ENCODE data around the gene ROPN1B. TPM values are rescaled to one million over a fixed set of nuclear protein-coding genes. Genes with fewer than 3 reads are reported as not detected.
A peak's percentile ranks its signal among the peaks of the same experiment; 100 is the strongest.
"Not testable (repeated sequence)": the region's sequence is repeated elsewhere in the genome, so short reads cannot be mapped to it uniquely, and the experiment has no call there.

Gene ROPN1B
- total RNA-seq, 1 experiment from 2014 or later, result not detected

GRCh38 chr3:125967156-125967555, 1.8 kb upstream of the ROPN1B start:
- H3K9me3 Mint-ChIP-seq (ENCODE audit: unreplicated experiment), result no peaks in the 10 kb centered on the region
- ChIA-PET CTCF (interaction anchor here (0.6 to 0.7 kb wide), 3 partner anchors 422 to 1163 kb away, joined by 3 read pairs; no protein-coding TSS in a partner anchor), POLR2A (no interaction called here)
- no peak for TF ChIP-seq CTCF (IDR thresholded peaks at IDR 0.05; ENCODE audit: unreplicated experiment)
- no peaks in the 10 kb centered on the region for H3K4me1 Mint-ChIP-seq (ENCODE audit: insufficient read depth, unreplicated experiment)
- intact Hi-C loops (cut with micrococcal nuclease), result no loop called here
- H3K36me3 Mint-ChIP-seq (ENCODE audit: insufficient read depth, unreplicated experiment), result no peaks in the 10 kb centered on the region
- no TSS peak for BruUV-seq (replicated peaks)
- no peaks in the 10 kb centered on the region for H3K27me3 Mint-ChIP-seq (ENCODE audit: insufficient read depth, unreplicated experiment)
- H3K4me3 Mint-ChIP-seq (ENCODE audit: unreplicated experiment), result no peak overlapping the region
- H3K27ac Mint-ChIP-seq (ENCODE audit: low read depth, unreplicated experiment), result no peak overlapping the region
- no peak for DNase-seq (ENCODE audit: unreplicated experiment)

- DNase-seq (ENCODE audit: unreplicated experiment); H3K4me3 Mint-ChIP-seq (ENCODE audit: unreplicated experiment); intact Hi-C loops (cut with micrococcal nuclease); POLR2A ChIA-PET; H3K9me3 Mint-ChIP-seq (ENCODE audit: unreplicated experiment); BruUV-seq (replicated peaks); H3K36me3 Mint-ChIP-seq (ENCODE audit: insufficient read depth, unreplicated experiment); H3K27ac Mint-ChIP-seq (ENCODE audit: low read depth, unreplicated experiment); H3K27me3 Mint-ChIP-seq (ENCODE audit: insufficient read depth, unreplicated experiment); H3K4me1 Mint-ChIP-seq (ENCODE audit: insufficient read depth, unreplicated experiment): not testable (repeated sequence)
- CTCF ChIA-PET, result interaction anchor here (0.7 kb wide), 1 partner anchor 1145 kb away, joined by 3 read pairs; no protein-coding TSS in a partner anchor
Observed at GRCh38 chr3:125968121-125968520, 857 bp upstream of the ROPN1B start.

GRCh38 chr3:125971997-125972944, 3.3 kb downstream of the ROPN1B start:
- CTCF ChIA-PET, result interaction anchor here (0.6 to 2.2 kb wide), 15 partner anchors 17 to 418 kb away, joined by 3 to 14 read pairs (median 3); partner anchors contain the start of gene SLC41A3
- not testable (repeated sequence) for BruUV-seq (replicated peaks); H3K4me3 Mint-ChIP-seq (ENCODE audit: unreplicated experiment); H3K27ac Mint-ChIP-seq (ENCODE audit: low read depth, unreplicated experiment); H3K36me3 Mint-ChIP-seq (ENCODE audit: insufficient read depth, unreplicated experiment); H3K27me3 Mint-ChIP-seq (ENCODE audit: insufficient read depth, unreplicated experiment); H3K4me1 Mint-ChIP-seq (ENCODE audit: insufficient read depth, unreplicated experiment); H3K9me3 Mint-ChIP-seq (ENCODE audit: unreplicated experiment)
- peak; percentile 32 for DNase-seq (ENCODE audit: unreplicated experiment)
- intact Hi-C loops (cut with micrococcal nuclease), result loop anchor here (5.0 kb wide), 1 partner anchor 110 kb away; the partner anchor contains the start of gene SLC41A3
- TF ChIP-seq CTCF (IDR thresholded peaks at IDR 0.05; ENCODE audit: unreplicated experiment), result peak; percentile 59
- POLR2A ChIA-PET, result interaction anchor here (0.6 to 1.2 kb wide), 3 partner anchors 77 to 385 kb away, joined by 3 to 4 read pairs (median 3); no protein-coding TSS in a partner anchor

GRCh38 chr3:125975245-125976002, 6.4 kb downstream of the ROPN1B start:
- peaks cover 27% of the 10 kb centered on the region for H3K4me1 Mint-ChIP-seq (ENCODE audit: insufficient read depth, unreplicated experiment)
- DNase-seq (ENCODE audit: unreplicated experiment), result peak; percentile 36
- H3K9me3 Mint-ChIP-seq (ENCODE audit: unreplicated experiment); H3K27ac Mint-ChIP-seq (ENCODE audit: low read depth, unreplicated experiment); H3K4me3 Mint-ChIP-seq (ENCODE audit: unreplicated experiment); BruUV-seq (replicated peaks); intact Hi-C loops (cut with micrococcal nuclease); H3K27me3 Mint-ChIP-seq (ENCODE audit: insufficient read depth, unreplicated experiment); CTCF ChIA-PET; H3K36me3 Mint-ChIP-seq (ENCODE audit: insufficient read depth, unreplicated experiment): not testable (repeated sequence)
- POLR2A ChIA-PET, result interaction anchor here (0.6 kb wide), 1 partner anchor 95 kb away, joined by 4 read pairs; no protein-coding TSS in a partner anchor

- CTCF ChIA-PET; H3K9me3 Mint-ChIP-seq (ENCODE audit: unreplicated experiment); H3K36me3 Mint-ChIP-seq (ENCODE audit: insufficient read depth, unreplicated experiment); intact Hi-C loops (cut with micrococcal nuclease); H3K4me3 Mint-ChIP-seq (ENCODE audit: unreplicated experiment); H3K27ac Mint-ChIP-seq (ENCODE audit: low read depth, unreplicated experiment); H3K27me3 Mint-ChIP-seq (ENCODE audit: insufficient read depth, unreplicated experiment); BruUV-seq (replicated peaks): not testable (repeated sequence)
- POLR2A ChIA-PET, result interaction anchor here (0.6 kb wide), 1 partner anchor 94 kb away, joined by 4 read pairs; no protein-coding TSS in a partner anchor
- DNase-seq (ENCODE audit: unreplicated experiment), result peak; percentile 26
- peaks cover 27% of the 10 kb centered on the region for H3K4me1 Mint-ChIP-seq (ENCODE audit: insufficient read depth, unreplicated experiment)
Observed at GRCh38 chr3:125976003-125976390, 7.0 kb downstream of the ROPN1B start.

GRCh38 chr3:125977104-125977503, 8.1 kb downstream of the ROPN1B start:
- H3K27me3 Mint-ChIP-seq (ENCODE audit: insufficient read depth, unreplicated experiment); BruUV-seq (replicated peaks); H3K36me3 Mint-ChIP-seq (ENCODE audit: insufficient read depth, unreplicated experiment); intact Hi-C loops (cut with micrococcal nuclease); H3K4me3 Mint-ChIP-seq (ENCODE audit: unreplicated experiment); CTCF ChIA-PET; DNase-seq (ENCODE audit: unreplicated experiment); H3K9me3 Mint-ChIP-seq (ENCODE audit: unreplicated experiment); H3K27ac Mint-ChIP-seq (ENCODE audit: low read depth, unreplicated experiment): not testable (repeated sequence)
- peaks cover 27% of the 10 kb centered on the region for H3K4me1 Mint-ChIP-seq (ENCODE audit: insufficient read depth, unreplicated experiment)
- POLR2A ChIA-PET, result interaction anchor here (0.7 kb wide), 1 partner anchor 1235 kb away, joined by 3 read pairs; no protein-coding TSS in a partner anchor

GRCh38 chr3:125984951-125985350, 16.0 kb downstream of the ROPN1B start:
- H3K9me3 Mint-ChIP-seq (ENCODE audit: unreplicated experiment); H3K27ac Mint-ChIP-seq (ENCODE audit: low read depth, unreplicated experiment); H3K4me1 Mint-ChIP-seq (ENCODE audit: insufficient read depth, unreplicated experiment); DNase-seq (ENCODE audit: unreplicated experiment); BruUV-seq (replicated peaks); intact Hi-C loops (cut with micrococcal nuclease); H3K27me3 Mint-ChIP-seq (ENCODE audit: insufficient read depth, unreplicated experiment); H3K4me3 Mint-ChIP-seq (ENCODE audit: unreplicated experiment); POLR2A ChIA-PET; H3K36me3 Mint-ChIP-seq (ENCODE audit: insufficient read depth, unreplicated experiment): not testable (repeated sequence)
- CTCF ChIA-PET, result interaction anchor here (0.6 kb wide), 1 partner anchor 562 kb away, joined by 5 read pairs; no protein-coding TSS in a partner anchor

All from MCF 10A (cell line).